Thymus (tissue), 11 donors: ENCODE measurements around the gene TMEM203. TPM values are rescaled to one million over a fixed set of nuclear protein-coding genes. Genes with fewer than 3 reads are reported as not detected.

ENCODE experiments used
- DNase-seq, 9 donors: peaks; one replicate each; pipeline ENCODE4 v3.0.0-alpha.2; 2013; ENCODE audit warnings: low spot score in 9 of 9, low read depth in 6 of 9, missing footprints in 1 of 9
- H3K27ac ChIP-seq, 2 donors: one replicate each; pipeline ENCODE4 v1.5.1; 2013; ENCODE audit warnings: control low read depth in 1 of 2, low read depth in 1 of 2, low read length in 1 of 2, mild to moderate bottlenecking in 1 of 2, moderate library complexity in 1 of 2
- H3K27me3 ChIP-seq, 2 donors: one replicate each; pipeline ENCODE4 v1.5.1; 2013; ENCODE audit warnings: low read length in 1 of 2; ENCODE audit not compliant: control insufficient read depth in 2 of 2, insufficient read depth in 1 of 2
- H3K36me3 ChIP-seq, 2 donors: one replicate each; pipeline ENCODE4 v1.5.1; 2013; ENCODE audit warnings: low read length in 1 of 2, mild to moderate bottlenecking in 1 of 2, moderate library complexity in 1 of 2; ENCODE audit not compliant: control insufficient read depth in 2 of 2, insufficient read depth in 2 of 2
- H3K4me1 ChIP-seq, 2 donors: one replicate each; pipeline ENCODE4 v1.5.1; 2013; ENCODE audit warnings: low read length in 2 of 2; ENCODE audit not compliant: control insufficient read depth in 2 of 2, insufficient read depth in 2 of 2
- H3K4me3 ChIP-seq, 2 donors: one replicate each; pipeline ENCODE4 v1.5.1; 2013; ENCODE audit warnings: low read length in 2 of 2, control low read depth in 1 of 2, mild to moderate bottlenecking in 1 of 2
- H3K9me3 ChIP-seq, 2 donors: one replicate each; pipeline ENCODE4 v1.5.1; 2013; ENCODE audit warnings: low read length in 1 of 2, mild to moderate bottlenecking in 1 of 2; ENCODE audit not compliant: control insufficient read depth in 2 of 2, insufficient read depth in 1 of 2
- WGBS: extraction: QIAGEN DNeasy Blood & Tissue Kit; methylation state at CpG from one replicate; pipeline ENCODE4 v1.1.7; 2013; 5-methylcytosine and 5-hydroxymethylcytosine counted together
- polyA plus RNA-seq: library from polyadenylated mRNA; stranded (reverse); fragments of 200-250 nt; gene quantifications from one replicate; pipeline ENCODE4 v1.2.3, GENCODE V29; 2013
- total RNA-seq: library from RNA; stranded (reverse); fragments of 120-200 nt; gene quantifications from one replicate; pipeline ENCODE4 v1.2.4, GENCODE V29; 2013
- donor health status: healthy.

The TMEM203 gene
- total and polyA plus RNA-seq, 2 donors = 20.6 to 47.2 TPM

GRCh38 chr9:137186385-137186784, 19.1 kb downstream of the TMEM203 start:
- Histone ChIP-seq H3K27ac (no peak overlapping the region), H3K4me1 (peaks cover 18 to 25% of the 10 kb centered on the region in 2 donors), H3K9me3 (no peaks in the 10 kb centered on the region), H3K4me3 (no peak overlapping the region), H3K27me3 (no peaks in the 10 kb centered on the region), H3K36me3 (peaks cover 53 to 65% of the 10 kb centered on the region in 2 donors)
- 95% methylated on average over 6 of the region's 6 CpGs for WGBS
- no peak for DNase-seq

DNA sequence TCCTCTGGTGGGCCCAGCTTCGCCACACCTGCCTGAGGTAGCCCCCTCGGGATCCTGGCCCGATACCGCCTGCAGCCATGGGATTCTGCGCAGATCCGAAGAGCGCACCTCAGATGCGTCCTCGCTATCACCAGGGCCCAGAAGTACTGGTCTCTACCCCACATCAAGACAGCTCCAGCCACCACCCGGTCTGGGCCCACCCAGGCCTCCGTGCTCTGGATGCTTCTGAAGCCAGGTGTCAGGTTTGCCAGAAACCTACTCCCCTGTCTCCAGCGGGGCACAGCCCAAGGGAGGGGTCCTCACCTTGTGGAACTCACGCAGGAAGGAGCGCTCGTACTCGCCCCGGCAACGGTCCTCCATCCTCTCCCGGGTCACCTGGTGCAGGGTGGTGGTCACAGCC, 19.5 kb downstream of the TMEM203 start:
- Histone ChIP-seq H3K4me1 (peaks cover 18 to 25% of the 10 kb centered on the region in 2 donors), H3K36me3 (peaks cover 53 to 65% of the 10 kb centered on the region in 2 donors), H3K4me3 (no peak overlapping the region), H3K27me3 (no peaks in the 10 kb centered on the region), H3K9me3 (no peaks in the 10 kb centered on the region), H3K27ac (no peak overlapping the region)
- WGBS = 98% methylated on average over 19 of the region's 19 CpGs
- no peak for DNase-seq

GRCh38 chr9:137184881-137185660, 20.4 kb downstream of the TMEM203 start:
- WGBS = 97% methylated on average over 48 of the region's 48 CpGs
- Histone ChIP-seq H3K27me3 (no peaks in the 10 kb centered on the region), H3K4me1 (peaks cover 17 to 25% of the 10 kb centered on the region in 2 donors)

GRCh38 chr9:137183980-137184595, 21.4 kb downstream of the TMEM203 start:
- peaks cover 58 to 71% of the 10 kb centered on the region in 2 donors for H3K36me3 ChIP-seq
- peaks cover 10 to 15% of the 10 kb centered on the region in 2 donors for H3K4me1 ChIP-seq
- 98% methylated on average over 27 of the region's 27 CpGs for WGBS
- H3K27me3 ChIP-seq = no peaks in the 10 kb centered on the region
- H3K4me3 ChIP-seq = no peak overlapping the region
- H3K27ac ChIP-seq = no peak overlapping the region
- no peaks in the 10 kb centered on the region for H3K9me3 ChIP-seq
- no peak for DNase-seq

More at GRCh38 chr9:137184881-137185660, 20.4 kb downstream of the TMEM203 start:
- no peak for DNase-seq
- H3K27ac ChIP-seq = no peak overlapping the region
- no peak overlapping the region for H3K4me3 ChIP-seq
- peaks cover 53 to 65% of the 10 kb centered on the region in 2 donors for H3K36me3 ChIP-seq
- H3K9me3 ChIP-seq = no peaks in the 10 kb centered on the region

DNA sequence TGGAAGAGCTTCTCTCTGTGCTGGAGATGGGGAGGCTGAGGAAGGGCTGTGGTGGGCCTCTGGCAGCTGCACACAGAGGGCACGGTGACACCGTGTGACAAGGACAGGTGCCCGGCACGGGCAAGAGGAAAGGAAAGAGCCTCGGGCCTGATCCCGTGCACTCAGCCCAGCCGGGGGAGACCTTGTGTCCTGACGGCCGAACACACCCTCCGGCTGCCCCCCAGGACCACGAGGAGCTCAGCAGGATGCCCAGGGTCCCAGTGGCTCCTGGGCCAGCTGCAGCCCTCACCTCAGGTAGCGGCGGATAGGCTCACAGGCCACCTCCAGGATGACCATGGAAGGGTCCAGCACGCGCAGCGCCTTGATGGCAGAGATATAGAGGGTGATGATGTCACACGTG, 22.6 kb downstream of the TMEM203 start:
- Histone ChIP-seq H3K27ac (no peak overlapping the region), H3K4me1 (peaks cover 9 to 13% of the 10 kb centered on the region in 2 donors), H3K4me3 (no peak overlapping the region), H3K27me3 (no peaks in the 10 kb centered on the region), H3K9me3 (no peaks in the 10 kb centered on the region), H3K36me3 (peaks cover 68 to 84% of the 10 kb centered on the region in 2 donors)
- 99% methylated on average over 17 of the region's 17 CpGs for WGBS
- DNase-seq = no peak

- Histone ChIP-seq H3K4me1 (peaks cover 0 to 1% of the 10 kb centered on the region in 2 donors), H3K4me3 (no peak overlapping the region), H3K36me3 (peaks cover 63 to 94% of the 10 kb centered on the region in 2 donors), H3K9me3 (no peaks in the 10 kb centered on the region), H3K27ac (no peak overlapping the region), H3K27me3 (no peaks in the 10 kb centered on the region)
- no peak for DNase-seq
- 98% methylated on average over 22 of the region's 22 CpGs for WGBS
Observed at GRCh38 chr9:137181680-137182079, 23.8 kb downstream of the TMEM203 start.

DNA sequence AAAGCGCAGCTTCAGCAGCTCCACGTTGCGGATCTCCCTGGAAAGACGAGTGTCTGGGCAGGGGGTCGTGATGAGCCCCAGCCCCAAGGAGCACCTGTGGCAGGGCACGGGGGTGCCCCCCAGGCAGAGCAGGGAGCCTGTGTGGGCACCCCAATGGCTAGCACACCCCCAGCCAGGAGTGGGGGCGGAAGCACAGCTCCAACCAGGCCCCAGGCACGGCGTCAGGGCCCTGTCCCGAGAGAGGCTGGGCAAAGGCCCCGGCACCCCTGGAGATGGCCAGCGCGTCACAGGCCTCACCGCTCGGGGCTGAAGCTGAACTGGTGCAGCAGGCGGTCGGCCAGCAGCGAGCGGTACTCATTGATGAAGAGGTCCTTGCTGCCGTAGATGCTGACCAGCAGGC, 25.0 kb downstream of the TMEM203 start:
- WGBS = 98% methylated on average over 20 of the region's 20 CpGs
- Histone ChIP-seq H3K27ac (no peak overlapping the region), H3K9me3 (no peaks in the 10 kb centered on the region), H3K36me3 (peaks cover 60 to 83% of the 10 kb centered on the region in 2 donors), H3K4me1 (peaks cover 3 to 10% of the 10 kb centered on the region in 2 donors), H3K27me3 (peaks cover 0 to 5% of the 10 kb centered on the region in 2 donors), H3K4me3 (no peak overlapping the region)
- no peak for DNase-seq

DNA sequence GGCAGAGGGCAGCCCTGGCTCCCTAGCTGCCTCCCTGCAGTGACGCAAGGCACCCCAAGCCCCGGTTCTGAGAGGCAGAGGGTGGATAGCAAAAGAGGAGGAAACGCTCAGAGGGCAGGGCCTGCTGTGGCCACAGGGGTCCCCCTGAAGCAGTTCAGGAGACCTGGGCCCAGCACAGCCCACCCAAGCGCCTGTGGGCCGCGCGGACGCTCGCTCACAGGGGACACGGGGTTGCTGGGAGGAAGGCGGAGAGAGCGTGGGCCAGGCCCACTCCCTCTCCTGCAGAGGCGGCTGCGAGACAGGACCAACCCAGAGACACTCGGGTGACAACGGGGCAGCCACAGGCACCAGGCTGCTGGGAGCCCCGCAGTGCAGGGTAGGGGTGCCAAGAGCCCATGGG, 25.7 kb downstream of the TMEM203 start:
- WGBS = 98% methylated on average over 17 of the region's 17 CpGs
- no peaks in the 10 kb centered on the region for H3K9me3 ChIP-seq
- H3K27me3 ChIP-seq = peaks cover 0 to 12% of the 10 kb centered on the region in 2 donors
- no peak for DNase-seq
- peaks cover 58 to 76% of the 10 kb centered on the region in 2 donors for H3K36me3 ChIP-seq
- no peak overlapping the region for H3K4me3 ChIP-seq
- no peak overlapping the region for H3K27ac ChIP-seq
- peaks cover 10 to 18% of the 10 kb centered on the region in 2 donors for H3K4me1 ChIP-seq

DNA sequence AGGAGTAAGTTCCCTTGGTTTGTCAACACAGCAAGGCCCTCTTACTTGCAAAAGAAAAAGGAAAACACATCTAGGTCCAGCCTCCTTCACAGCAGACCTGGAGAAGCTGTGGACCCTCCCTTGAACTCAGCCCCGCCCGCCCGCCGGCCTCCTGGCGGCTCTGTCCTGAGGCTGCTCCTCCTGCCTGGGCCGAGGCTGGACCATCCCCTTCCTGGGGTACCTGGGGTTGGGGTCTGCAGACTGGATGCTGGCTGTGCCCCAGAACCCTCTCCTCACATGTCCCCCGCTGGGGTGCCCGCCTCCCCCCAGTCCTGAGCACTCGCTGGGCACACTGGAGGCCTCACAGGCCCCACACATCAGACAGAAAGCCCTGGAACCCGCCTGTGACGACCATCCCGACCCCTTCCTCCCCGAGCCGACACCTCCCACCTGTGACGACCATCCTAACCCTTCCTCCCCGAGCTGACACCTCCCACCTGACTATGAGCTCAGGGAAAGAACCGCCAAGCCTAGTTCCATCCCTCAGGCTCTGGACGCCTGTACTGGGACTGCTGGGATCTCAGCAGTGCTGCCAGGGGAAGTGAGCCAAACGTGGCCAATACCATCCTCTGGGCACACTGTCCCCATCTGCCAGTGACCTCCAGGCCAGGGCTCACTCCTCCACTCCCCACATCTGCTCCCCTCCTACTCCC, 26.4 kb downstream of the TMEM203 start:
- H3K4me1 ChIP-seq = peaks cover 15 to 23% of the 10 kb centered on the region in 2 donors
- H3K27ac ChIP-seq = no peak overlapping the region
- no peaks in the 10 kb centered on the region for H3K9me3 ChIP-seq
- no peak overlapping the region for H3K4me3 ChIP-seq
- 98% methylated on average over 19 of the region's 19 CpGs for WGBS
- no peak for DNase-seq
- peaks cover 0 to 17% of the 10 kb centered on the region in 2 donors for H3K27me3 ChIP-seq
- H3K36me3 ChIP-seq = peaks cover 53 to 69% of the 10 kb centered on the region in 2 donors
